ENCODE results near the gene LRRC8E.
"Not testable (repeated sequence)": the region's sequence is repeated elsewhere in the genome, so short reads cannot be mapped to it uniquely, and the experiment has no call there.

Gene LRRC8E

DNA sequence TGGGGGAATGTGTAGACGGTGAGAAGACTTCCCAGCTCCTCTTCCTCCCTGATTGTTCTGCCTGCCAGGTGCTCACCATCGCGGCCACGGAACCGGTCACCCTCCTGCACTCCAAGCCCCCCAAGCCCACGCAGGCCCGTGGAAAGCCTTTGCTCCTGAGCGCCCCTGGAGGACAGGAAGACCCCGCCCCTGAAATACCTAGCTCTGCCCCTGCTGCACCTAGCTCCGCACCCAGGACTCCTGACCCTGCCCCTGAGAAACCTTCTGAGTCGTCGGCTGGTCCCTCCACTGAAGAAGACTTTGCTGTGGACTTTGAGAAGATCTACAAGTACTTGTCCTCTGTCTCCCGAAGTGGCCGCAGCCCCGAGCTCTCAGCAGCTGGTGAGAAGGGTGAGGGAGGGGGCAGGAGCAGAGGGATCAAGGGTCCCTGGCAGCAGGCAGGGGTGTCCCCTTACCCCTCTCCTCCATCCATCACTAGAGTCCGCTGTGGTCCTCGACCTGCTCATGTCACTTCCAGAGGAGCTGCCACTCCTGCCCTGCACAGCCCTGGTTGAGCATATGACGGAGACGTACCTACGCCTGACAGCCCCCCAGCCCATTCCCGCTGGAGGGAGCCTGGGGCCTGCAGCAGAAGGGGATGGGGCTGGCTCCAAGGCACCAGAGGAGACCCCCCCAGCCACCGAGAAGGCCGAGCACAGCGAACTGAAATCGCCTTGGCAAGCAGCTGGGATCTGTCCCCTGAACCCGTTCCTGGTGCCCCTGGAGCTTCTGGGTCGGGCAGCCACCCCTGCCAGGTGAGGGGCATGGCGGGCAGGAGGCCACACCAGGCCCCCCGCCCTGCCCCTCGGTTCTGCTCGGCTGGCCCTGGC is 33.9 kb downstream of the LRRC8E start:
- DNase-seq = no peak

DNA sequence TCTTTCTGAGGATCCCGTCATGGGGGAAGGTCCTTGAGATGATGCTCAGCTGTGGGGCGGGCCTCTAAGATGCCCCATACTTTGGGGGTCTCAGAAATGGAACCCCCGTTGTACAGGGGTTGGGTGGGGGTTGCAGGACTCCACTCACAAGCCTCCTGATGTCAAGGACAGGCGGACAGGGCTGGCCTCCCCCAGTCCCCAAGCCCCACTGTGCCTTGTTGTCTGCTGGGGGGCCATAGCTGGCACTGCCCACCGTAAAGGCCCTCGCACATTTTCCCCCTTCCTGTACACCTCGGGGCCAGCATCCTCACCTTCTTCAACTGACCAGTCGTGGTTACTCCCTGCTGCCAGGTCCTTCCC is 34.5 kb downstream of the LRRC8E start:
- DNase-seq = no peak

DNA sequence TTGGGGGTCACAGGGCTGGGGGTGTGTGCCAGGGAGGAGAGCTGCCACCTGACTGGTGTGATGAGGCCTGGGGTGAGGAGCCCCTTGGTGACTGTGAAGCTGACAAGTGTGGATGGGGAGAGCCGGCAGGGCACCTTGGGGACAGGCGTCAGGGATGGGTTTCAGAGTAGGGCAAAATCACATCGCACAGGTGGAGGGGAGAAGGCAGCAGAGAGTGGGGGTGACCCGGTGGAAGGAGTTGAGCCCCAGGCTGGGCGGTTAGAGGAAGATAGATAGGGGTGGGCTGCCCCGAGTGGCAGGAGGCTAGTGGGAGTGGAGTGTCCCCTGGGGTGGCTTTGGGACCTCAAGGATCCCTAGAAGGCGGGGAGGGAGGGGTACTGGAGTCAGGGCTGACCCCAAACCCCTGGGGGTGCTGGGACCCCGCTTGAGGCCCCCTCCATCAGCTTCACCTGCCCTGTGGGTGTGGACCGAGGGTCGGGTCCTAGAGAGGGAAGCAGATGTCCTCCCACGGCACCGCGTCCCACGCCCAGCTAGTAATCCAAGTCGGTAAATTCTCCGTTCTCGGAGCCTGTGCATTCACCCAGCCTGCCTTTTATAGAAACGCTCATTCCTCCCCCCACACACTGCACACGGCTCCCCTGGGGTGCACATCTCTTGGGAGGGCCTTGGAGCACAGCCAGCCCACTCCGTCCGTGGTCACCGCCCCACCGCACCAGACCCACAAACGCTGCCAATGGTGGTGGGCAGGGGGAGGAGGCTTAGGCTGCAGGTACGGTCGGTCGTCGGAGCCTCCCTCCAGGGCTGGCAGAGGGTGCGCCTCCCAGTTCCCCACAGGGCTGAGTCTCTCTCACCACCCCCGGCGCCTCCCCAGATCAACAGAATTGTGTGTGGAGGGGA is 35.2 kb downstream of the LRRC8E start:
- no peak for DNase-seq

DNA sequence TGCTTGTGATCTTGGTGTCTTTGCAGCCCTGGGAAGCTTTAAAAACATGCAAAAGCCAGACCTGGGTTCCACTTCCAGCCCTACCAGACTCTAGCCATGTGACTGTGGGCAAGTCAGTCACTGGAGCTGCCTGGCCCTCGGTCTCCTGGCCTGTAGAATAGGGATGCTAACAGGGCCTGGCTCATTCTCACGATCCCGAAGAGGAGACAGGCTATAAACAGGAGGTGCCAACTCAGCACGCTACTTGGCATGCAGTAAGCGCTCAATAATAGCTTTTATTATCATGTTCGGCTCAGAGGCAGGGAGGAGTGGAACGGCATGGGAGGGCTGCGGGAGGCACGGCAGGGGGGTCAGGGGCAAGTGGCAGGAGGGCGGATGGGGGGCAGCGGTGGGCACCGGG is 35.9 kb downstream of the LRRC8E start:
- DNase-seq = no peak

DNA sequence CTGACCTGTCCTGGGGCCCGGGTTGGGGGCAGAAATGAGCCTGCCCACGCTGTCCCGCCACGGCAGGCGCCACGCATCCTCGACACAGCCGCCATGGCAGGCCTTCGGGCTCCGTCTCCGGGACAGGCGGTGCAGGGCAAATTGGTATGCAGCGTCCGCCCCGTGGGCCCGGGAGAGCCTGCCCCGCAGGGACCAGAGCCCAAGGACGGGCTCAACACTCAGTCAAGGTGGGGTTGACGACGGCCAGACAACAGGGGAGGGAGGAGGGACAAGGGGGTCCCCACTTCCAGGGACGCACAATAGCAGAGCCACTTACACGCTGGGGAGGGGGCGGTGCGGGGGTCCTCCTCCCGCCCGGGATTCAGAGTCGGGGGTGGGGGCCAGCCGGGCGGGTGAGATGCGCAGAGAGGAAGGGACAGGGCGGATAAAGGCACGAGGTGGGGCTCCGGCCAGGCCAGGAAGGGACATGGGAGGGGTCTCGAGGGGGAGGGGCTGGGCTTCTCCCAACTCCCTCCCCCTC is 36.4 kb downstream of the LRRC8E start:
- DNase-seq = no peak

DNA sequence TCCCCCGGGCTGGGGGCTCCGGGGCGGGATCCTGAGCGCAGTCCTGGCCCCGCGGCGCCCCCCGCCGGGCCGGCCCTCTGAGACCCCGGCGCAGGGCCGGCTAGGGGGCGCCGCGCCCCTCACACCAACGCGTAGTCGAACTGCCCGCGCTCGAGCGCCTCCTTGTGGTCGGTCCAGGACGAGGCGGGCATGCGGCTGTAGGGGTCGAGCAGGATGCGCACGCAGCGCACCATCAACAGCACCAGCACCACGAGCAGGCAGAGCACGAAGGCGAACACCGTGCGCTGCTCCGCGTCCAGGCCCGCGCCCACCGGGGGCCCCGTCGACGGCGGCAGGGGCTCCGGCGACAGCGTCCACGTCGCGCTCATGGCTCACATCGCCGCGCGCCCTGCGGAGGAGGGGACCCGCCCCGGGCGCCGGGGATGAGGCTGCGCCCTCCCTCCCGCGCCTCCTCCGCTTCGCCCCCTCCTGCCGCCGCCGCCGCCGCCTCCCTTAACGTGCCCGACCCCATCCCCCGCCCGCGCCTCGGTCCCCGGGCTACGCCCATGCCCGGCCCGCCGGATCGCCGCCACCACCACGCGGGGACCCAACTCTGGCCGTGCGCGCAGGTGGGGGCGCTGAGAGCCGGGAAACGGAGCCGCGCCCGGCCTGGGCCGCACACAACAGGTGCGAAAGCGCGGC is 37.0 kb downstream of the LRRC8E start:
- DNase-seq = no peak

DNA sequence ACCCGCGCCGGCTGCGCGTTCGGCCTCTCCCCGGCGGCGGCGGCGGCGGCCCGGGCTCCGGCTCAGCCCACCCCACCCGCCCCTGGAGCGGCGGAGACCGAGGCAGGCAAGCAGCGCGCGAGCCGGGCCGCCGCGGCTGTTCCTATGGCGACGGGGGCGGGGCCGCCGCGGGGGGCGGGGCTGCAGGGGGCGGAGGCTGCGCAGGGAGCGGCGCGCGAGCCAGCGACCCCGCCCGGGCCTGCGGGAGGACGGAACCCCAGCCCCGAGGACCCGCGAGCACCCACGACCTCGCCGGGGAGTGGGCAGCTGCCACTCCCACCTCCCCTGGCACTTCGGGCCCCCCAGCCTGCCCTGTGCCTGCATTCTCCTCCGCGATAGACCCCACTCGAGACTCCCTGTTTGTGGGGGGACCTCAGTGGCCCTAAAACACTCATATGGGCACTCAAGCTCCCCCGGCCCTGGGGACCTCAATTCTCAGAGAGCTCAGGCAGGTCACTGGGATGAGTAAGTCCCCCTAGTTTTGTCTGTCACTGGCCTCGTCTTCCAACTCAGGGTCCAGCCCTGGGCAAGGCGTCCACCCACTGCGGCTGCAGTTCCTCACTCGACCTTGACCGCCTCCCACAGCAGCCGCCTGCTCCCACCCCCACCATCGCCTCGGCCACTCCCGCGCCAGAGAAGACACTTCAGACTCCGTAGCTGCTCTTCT is 37.9 kb downstream of the LRRC8E start, which contains the start of gene CTXN1:
Gene CTXN1, minus strand, starts transcription at position 115 of the 706 bp plus-strand sequence. CDS start 597 bp downstream, outside the sequence.
- DNase-seq = no peak

DNA sequence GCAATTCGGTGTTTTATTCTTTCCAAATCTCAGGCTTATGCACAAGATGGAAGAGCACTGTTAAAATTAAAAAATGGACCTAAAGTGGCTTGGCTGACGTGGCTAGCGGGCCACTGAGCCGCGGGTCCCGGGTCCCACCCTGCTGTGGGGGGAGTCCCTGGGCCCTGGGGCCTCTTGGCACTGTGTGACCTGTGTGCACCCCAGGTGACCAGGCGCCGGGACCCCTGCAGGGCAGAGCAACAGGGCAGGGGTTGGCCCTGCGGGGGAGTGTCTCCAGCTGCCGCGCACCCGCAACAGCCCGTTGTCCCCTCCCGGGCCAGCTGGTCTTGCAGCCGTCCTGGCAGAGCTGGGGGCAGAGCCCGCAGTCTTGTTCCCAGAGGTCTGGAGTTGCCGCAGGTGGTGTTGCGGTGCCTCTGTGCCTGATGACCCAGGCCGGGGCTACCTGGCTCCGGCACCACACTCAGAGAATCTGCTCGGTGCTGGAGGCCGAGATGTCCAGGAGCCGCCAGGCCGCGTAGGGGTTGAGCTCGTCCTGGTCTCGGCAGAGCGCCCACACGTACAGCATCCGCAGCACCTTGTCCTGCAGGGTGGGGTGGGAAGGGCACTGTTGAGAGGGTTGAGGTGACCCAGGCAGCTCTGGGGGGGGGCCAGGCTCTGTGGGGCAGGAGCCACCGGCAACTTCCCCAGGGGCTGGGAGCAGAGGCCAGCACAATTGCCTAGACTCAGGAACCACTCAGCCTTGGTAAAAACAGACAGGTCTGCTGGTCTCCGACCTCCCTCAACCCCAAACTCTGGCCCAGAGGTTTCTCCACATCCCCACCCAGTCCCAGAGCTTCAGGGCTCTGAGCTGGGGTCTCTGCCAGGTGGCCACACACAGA is 38.7 kb downstream of the LRRC8E start:
- no peak for DNase-seq

DNA sequence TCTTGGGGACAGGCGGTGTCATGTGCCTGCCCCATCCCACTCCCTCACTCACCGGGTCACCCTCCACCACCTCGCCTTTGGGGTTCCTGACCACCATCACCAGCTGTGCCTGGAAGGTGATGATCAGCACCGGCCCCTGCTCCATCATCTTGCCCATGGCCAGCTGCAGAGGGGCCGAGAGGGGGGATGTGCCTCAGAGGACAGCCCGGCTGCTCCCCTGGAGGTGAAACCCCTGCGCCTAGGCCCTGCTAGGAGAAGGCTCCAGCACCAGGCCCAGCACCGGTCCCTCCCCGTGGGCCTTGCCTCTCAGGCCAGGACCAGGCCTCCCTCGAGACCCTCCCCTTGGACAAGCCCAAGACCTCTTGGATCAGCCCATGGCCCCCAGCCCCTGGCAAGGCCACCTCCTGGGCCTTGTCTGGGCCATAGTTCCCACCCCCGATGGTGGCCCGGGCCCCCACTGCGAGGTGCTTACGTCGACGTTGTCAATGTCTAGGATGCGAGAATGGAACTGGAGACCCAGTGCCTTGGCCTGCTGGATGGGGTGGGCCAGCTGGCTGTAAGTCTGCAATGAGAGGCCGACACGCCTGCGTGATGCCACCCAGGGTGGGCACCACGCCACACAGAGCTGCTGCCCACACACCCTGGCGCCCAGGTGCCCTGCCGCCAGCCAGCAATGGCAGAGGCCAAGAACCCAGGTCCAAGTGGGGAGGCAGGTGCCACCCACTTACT is 39.5 kb downstream of the LRRC8E start:
- DNase-seq = no peak

DNA sequence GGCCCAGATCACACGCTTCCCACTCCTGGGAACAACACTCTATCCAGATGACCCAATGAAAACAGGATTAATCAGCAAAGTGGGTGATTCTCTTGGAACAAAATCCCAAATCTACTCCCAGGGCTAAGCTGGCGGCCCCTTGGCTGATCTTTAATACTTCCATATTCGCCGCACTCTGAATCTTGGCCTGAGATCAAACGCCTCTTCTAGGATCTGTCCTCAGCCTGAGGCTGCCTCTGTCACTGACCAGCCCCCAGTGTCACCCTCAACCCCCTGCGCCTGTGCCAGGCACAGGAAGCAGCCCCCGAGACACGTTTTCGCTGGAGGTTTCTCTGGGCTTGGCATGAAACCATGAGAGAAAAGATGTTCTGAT is 40.0 kb downstream of the LRRC8E start:
- DNase-seq = no peak

DNA sequence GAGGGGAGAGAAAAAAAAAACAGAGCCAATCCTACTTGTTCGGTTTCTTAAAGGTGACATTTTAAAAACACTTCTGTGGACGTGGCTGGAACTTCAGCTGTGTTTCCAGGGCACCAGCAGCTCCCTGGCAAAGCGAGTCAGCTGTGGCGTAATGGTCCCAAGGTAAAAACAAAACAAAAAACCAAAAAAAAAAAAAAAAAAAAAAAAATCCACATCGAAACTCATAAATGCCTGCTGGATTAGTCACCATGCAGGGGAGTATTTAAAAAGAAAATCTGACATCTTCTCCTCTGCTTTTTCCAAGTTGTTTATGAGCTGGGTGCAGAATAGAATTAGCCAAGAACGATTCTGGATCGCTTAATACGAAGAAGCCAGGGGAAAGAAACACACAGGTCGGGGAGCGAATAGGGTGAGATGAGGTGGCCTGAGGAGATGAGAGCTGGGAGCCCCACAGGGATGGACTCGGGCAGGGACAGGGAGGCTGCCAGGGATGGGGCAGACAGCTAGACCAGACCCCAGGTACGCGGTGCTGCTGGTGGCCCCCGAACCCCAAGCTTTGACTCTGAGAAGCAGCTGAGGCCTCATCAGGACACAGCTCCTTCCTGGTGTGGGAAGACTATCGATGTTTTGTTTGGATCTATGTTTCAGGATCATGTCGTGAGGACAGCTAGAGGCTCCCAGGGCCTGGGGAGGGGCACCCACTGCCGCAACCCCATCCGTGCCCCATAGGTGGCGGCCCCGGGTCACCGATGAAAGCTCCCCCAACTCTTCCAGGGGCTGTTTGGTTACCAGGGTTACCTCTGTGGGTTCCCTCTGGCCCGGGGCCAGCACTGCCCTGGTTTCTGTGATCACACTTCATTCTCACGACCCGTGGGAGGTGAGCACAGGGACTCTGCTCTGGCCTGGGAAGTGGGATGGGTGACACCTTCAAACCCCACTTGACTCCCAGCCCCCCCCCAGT is 40.7 kb downstream of the LRRC8E start:
- DNase-seq = no peak

DNA sequence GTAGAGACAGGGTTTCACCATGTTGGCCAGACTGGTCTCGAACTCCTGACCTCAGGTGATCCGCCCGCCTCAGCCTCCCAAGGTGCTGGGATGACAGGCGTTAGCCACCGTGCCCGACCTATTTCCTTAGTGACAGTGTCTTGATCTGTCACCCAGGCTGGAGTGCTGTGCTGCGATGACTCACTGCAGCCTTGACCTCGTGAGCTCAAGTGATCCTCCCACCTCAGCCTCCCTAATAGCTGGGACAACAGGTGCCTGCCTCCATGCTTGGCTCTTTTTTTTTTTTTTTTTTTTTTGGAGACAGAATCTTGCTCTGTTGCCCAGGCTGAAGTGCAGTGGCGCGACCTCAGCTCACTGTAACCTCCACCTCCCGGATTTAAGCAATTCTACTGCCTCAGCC is 41.7 kb downstream of the LRRC8E start:
- not testable (repeated sequence) for DNase-seq

DNA sequence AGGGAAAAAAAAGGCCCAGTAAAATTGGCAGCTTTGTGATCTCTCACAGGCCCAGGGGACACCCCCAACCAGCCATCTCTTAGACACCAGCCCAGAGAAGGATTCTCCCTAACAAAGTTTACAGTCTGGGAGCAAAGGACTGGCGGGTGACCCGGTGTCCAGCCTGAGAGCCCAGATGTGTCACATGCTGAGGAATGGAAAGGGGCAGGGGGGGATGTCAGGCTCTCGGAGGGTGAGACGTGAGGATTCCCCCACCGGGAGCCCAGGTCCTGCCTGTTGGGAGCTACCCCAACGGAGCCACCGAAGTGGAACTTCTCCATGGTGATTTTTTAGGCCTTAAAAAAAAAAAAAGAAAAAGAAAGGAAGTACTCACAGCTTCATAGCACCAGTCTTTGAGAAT is 42.5 kb downstream of the LRRC8E start:
- DNase-seq = no peak

DNA sequence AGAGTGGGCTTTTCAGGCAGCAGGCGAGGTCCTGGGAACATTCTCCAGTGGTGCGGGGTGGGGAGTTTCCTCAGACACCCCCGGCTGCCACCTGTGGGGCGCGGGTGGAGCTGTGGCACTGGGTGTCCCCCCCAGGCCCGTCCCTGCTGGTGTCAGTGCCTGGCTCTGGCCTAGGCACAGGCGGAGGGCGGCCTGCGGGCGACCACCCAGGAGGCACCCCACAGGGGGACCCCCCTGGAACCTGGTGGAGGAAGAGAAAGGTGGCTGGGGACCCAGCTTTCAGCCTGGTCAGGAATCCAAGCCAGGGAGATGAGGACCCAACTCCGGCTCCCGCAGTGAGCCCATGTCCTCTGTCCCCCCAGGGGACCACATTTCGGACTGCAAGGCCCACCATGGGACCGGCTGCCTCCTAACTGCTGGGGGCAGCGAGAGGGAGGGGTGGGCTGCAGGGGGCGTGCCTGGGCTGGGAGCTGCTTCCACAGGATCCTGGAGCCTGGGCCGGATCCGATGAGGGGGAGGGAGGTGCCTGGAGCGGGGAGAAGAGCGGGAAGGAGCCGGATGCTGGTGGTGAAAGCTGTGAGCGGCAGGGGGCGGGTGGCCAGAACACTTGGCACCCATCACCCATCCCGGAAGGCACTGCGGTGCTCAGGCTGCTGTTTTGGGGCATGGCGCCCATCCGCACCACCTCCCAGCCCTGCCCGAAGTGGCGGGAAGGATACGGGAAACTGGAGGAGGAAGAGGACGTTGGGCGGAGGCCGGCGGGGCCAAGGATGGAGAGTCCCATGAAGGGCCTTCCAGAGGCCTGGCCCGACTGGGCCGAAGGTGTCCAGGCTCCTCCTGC is 43.1 kb downstream of the LRRC8E start:
- DNase-seq = no peak

DNA sequence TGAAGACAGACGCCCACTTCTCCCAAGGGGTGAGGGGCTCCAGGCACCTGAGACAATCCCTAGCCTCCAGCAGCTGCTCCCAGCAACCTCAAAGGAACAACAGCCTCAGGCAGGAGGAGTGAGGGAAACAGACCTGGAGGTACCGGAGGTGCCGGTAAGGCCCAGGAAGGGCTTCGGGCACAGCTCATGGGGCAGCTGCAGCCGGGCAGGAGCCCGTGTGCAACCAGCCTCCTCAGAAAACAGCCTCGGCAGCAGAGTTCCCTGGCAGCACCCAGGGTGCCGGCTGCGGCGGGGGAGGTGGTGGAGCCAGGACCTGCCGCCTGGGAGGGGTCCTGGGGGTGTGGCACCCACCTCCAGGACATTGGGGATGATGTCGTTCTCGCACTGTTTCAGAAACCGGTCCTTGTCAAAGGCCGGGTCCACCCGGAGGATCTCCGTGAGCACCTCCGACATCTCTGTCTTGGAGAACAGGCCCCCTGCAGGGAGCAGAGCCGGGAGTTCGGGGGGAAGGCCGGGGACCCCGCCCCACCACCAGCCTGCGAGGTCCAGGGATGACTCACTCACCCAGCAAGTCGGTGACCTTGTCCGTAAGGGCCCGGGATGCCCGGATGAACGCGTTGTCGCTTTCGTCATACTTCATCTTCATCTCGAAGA is 44.1 kb downstream of the LRRC8E start:
- no peak for DNase-seq

DNA sequence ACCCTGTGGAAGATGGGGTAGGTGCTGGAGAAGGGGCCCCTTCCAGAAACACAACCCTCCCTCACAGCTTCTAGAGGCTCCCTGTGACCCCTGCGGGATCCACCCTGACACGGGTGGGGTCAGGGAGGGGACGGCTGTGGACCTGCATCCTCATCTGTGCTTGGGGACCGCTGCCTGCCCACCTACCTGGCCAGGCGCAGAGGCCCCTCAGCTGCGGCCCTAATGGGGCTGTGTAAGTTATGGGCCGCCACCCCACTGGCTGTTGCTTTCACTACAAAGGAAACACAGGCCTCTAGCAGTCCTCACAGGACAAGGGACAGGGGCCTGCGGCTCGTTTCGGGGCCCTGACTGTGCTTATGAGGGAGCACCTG is 44.6 kb downstream of the LRRC8E start:
- no peak for DNase-seq

DNA sequence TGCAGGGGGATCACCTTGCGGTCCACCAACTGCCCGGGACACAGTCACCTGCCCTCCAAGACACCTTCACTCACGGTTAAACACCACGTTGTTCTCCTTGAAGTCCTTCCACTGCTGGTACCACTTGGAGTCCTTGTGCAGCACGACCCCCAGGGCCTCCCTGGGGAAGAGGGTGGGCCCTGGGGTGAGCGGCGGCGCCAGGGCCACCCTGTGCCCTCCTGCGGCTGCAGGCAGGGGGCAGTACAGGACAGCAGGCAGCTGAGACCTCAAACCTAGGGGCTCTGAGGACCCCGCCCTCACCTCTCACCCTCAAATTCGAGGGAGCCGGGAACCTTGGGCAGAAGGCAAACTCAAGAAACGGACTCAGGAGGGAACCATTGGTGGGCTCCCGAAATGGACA is 45.1 kb downstream of the LRRC8E start:
- DNase-seq = no peak

Data from NCI-H2029 treated with DMSO at 0.1 percent for 48 hours (cell line).